Bronchial epithelial cell (primary cell): ENCODE measurements around the gene CLASP2. TPM values are rescaled to one million over a fixed set of nuclear protein-coding genes. Genes with fewer than 3 reads are reported as not detected.

Experiments
- DNase-seq: peaks from one replicate; pipeline ENCODE4 v3.0.0-alpha.2; 2010; ENCODE audit warnings: low read depth
- FAIRE-seq: peaks from 2 replicates; lab custom pipeline; 2011; peaks lifted over from hg19 to GRCh38; lab: Jason Lieb, UNC
- H3K27me3 ChIP-seq: 2 replicates; pipeline ENCODE4 v1.5.1; 2011; ENCODE audit warnings: low read length; ENCODE audit not compliant: control insufficient read depth, insufficient read depth
- H3K36me3 ChIP-seq: 2 replicates; pipeline ENCODE4 v1.5.1; 2011; ENCODE audit warnings: low read length; ENCODE audit not compliant: control insufficient read depth, insufficient read depth
- H3K4me3 ChIP-seq: 2 replicates; pipeline ENCODE4 v1.5.1; 2011; ENCODE audit warnings: mild to moderate bottlenecking, low read depth, low read length, control low read depth
- total RNA-seq: library from RNA; depleted of rRNA; stranded (reverse); fragments of >200 nt; gene quantifications from 2 replicates; pipeline ENCODE4 v1.2.1, GENCODE V29; 2014
- TF ChIP-seq, protein P1 (sequence below): IDR thresholded peaks from 2 replicates; pipeline ENCODE4 v1.5.1; 2011; ENCODE audit warnings: mild to moderate bottlenecking, moderate library complexity, low read length, control low read depth, inconsistent platforms; ENCODE audit not compliant: insufficient read depth, severe bottlenecking

The CLASP2 gene
- total RNA-seq, 1 donor from 2014 or later, result 43.4 TPM

DNA sequence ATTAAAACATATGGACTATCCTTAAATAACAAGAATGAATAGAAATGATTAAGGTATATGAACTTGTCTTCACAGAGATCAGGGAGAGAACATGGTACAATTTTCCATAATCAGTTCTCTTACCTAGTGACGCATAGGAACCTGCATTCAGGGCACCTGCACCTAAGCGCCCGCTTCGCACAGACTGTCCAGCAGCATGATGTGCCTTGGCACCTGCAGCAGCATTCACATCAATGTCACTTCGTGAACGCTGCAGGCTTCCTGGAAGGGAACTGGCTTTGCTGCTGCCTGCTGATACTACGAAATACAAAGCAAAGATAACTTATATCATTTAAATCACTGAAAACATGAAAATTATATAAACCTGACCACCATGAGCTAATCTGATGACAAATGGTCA lies 115.2 kb downstream of the CLASP2 start:
- no peak overlapping the region for H3K4me3 ChIP-seq
- H3K36me3 ChIP-seq, result peaks cover 11% of the 10 kb centered on the region
- no peaks in the 10 kb centered on the region for H3K27me3 ChIP-seq
- FAIRE-seq (no peak), DNase-seq (no peak)
- TF ChIP-seq, protein P1, sequence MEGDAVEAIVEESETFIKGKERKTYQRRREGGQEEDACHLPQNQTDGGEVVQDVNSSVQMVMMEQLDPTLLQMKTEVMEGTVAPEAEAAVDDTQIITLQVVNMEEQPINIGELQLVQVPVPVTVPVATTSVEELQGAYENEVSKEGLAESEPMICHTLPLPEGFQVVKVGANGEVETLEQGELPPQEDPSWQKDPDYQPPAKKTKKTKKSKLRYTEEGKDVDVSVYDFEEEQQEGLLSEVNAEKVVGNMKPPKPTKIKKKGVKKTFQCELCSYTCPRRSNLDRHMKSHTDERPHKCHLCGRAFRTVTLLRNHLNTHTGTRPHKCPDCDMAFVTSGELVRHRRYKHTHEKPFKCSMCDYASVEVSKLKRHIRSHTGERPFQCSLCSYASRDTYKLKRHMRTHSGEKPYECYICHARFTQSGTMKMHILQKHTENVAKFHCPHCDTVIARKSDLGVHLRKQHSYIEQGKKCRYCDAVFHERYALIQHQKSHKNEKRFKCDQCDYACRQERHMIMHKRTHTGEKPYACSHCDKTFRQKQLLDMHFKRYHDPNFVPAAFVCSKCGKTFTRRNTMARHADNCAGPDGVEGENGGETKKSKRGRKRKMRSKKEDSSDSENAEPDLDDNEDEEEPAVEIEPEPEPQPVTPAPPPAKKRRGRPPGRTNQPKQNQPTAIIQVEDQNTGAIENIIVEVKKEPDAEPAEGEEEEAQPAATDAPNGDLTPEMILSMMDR, result no peak

DNA sequence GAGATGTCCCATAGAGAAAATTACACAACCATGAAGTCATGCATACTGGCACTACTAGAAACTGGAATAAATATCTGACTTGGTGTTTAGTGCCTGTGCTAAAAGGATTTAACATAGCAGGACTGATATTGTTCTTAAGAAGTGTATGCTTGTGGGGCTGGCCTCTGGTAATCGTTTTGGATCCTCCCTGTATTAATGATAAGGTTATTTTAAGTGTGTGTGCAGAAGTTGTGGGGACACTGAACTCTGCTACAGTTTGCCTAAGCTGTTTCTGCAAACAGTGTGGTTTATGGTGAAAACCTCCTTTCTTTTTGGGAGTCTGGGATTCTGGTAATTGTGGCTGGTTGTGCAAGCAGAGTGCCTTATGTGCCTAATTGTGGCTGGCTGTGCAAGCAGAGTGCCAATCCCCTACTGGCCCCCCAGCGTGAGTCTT lies 120.8 kb downstream of the CLASP2 start:
- H3K4me3 ChIP-seq, result no peak overlapping the region
- H3K27me3 ChIP-seq, result no peaks in the 10 kb centered on the region
- TF ChIP-seq, protein P1, result no peak
- DNase-seq, result no peak
- H3K36me3 ChIP-seq, result peaks cover 3% of the 10 kb centered on the region
- FAIRE-seq, result no peak

DNA sequence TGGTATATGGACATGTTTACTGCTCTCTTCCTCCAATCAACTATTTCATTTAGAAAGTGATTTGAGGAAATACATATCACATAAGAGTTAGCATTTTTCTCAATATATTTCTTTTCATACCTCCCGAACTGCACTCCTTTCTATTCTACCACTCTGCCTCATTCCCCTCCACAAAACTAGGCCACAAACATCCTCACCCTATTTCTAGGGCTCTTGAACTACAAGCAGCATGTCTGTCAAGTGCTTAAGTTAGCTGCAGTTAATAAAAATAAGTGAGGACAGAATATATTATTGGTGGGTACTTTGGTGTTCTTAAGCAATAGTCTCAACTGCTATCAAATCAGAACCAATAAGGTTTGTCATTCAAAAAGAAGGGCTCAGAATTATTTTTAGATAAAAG lies 125.1 kb downstream of the CLASP2 start:
- peaks cover 1% of the 10 kb centered on the region for H3K36me3 ChIP-seq
- no peak overlapping the region for H3K4me3 ChIP-seq
- TF ChIP-seq, protein P1, result no peak
- DNase-seq (no peak), FAIRE-seq (no peak)
- H3K27me3 ChIP-seq, result no peaks in the 10 kb centered on the region

DNA sequence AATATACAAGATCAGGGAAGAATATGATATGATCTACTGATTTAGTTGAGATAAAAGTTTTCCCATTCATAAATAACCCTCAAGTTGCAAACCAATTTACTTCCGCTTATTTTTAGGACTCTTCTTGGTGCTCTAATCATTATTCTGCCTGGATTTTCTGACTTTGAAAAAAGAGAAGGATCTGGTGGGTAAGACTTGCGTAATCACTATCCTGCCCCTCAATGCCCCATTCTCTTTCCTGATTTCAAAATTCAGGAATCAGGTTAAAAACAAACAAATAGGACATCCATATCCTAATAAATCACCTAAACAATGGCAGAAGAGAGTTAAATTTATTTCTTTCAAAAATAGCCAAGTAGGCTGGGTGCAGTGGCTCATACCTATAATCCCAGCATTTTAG lies 127.5 kb downstream of the CLASP2 start:
- H3K36me3 ChIP-seq, result peaks cover 1% of the 10 kb centered on the region
- DNase-seq, result no peak
- no peaks in the 10 kb centered on the region for H3K27me3 ChIP-seq
- FAIRE-seq, result no peak
- H3K4me3 ChIP-seq, result no peak overlapping the region
- TF ChIP-seq, protein P1, result no peak

DNA sequence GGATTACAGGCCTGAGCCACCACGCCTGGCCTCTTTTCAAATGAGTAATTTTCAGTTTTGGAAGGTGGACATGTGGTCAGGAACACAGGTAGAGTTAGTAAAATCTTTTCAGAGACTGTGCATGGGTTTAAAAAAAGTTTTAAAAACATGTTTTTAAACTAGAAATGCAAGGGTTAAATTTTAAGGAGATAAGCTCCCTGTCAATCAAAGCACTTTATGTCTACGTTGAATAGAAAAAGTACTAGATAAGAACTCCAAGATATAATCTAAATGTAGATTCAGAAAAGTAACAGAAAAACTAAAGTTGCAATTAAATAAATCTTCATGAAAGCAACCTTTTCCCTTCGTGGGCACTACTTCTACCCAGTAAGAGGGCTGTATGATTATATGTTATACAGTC lies 131.7 kb downstream of the CLASP2 start:
- H3K4me3 ChIP-seq, result no peak overlapping the region
- H3K36me3 ChIP-seq, result no peaks in the 10 kb centered on the region
- TF ChIP-seq, protein P1, result no peak
- FAIRE-seq, result no peak
- no peak for DNase-seq
- H3K27me3 ChIP-seq, result no peaks in the 10 kb centered on the region

DNA sequence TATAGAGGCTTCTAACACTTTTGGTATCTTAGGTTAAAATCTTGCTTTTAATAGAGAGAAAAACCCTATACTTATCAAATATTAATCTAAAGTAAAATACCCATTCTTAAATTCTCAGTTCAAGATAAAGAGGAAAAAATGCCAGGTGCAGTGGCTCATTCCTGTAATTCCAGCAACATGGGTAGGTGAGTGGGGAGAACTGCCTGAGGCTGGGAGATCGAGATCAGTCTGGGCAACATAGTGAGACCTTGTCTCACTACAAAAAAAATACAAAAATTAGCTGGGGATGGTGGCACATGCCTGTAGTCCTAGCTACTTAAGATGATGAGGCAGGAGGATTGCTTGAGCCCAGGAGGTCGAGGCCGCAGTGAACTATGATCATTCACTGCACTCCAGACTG lies 135.8 kb downstream of the CLASP2 start:
- FAIRE-seq (no peak), DNase-seq (no peak)
- Histone ChIP-seq H3K4me3 (no peak overlapping the region), H3K36me3 (peaks cover under 1% of the 10 kb centered on the region), H3K27me3 (no peaks in the 10 kb centered on the region)
- TF ChIP-seq, protein P1, result no peak
